Ishikawa (cell line): ENCODE results near the gene PANX3.

Experiments
- CEBPB ChIP-seq: IDR thresholded peaks from 2 replicates; pipeline ENCODE4 v1.6.1; 2012
- CREB1 ChIP-seq: IDR thresholded peaks from 2 replicates; pipeline ENCODE4 v1.6.1; 2012; ENCODE audit warnings: low read depth
- EGR1 ChIP-seq: IDR thresholded peaks from 2 replicates; pipeline ENCODE4 v1.6.1; 2012
- EP300 ChIP-seq: IDR thresholded peaks from 2 replicates; pipeline ENCODE4 v1.6.1; 2012; ENCODE audit warnings: borderline replicate concordance
- FOXM1 ChIP-seq: IDR thresholded peaks from 2 replicates; pipeline ENCODE4 v1.6.1; 2012; ENCODE audit warnings: low read depth, borderline replicate concordance
- MAX ChIP-seq: IDR thresholded peaks from 2 replicates; pipeline ENCODE4 v1.6.1; 2012
- NFIC ChIP-seq: IDR thresholded peaks from 2 replicates; pipeline ENCODE4 v1.6.1; 2012
- RAD21 ChIP-seq: IDR thresholded peaks from 2 replicates; pipeline ENCODE4 v1.6.1; 2012; ENCODE audit warnings: low read depth
- REST ChIP-seq: IDR thresholded peaks from 2 replicates; pipeline ENCODE4 v1.6.1; 2012; ENCODE audit warnings: low read depth, mild to moderate bottlenecking
- TAF1 ChIP-seq: IDR thresholded peaks from 2 replicates; pipeline ENCODE4 v1.6.1; 2012; ENCODE audit warnings: low read depth, mild to moderate bottlenecking
- TCF12 ChIP-seq: IDR thresholded peaks from 2 replicates; pipeline ENCODE4 v1.6.1; 2012; ENCODE audit warnings: low read depth
- TEAD4 ChIP-seq: IDR thresholded peaks from 2 replicates; pipeline ENCODE4 v1.6.1; 2012
- USF1 ChIP-seq: IDR thresholded peaks from 2 replicates; pipeline ENCODE4 v1.6.1; 2012
- YY1 ChIP-seq: IDR thresholded peaks from 2 replicates; pipeline ENCODE4 v1.6.1; 2012; ENCODE audit warnings: low read depth
- ZBTB7A ChIP-seq: IDR thresholded peaks from 2 replicates; pipeline ENCODE4 v1.6.1; 2012; ENCODE audit warnings: low read depth

The PANX3 gene

GRCh38 chr11:124646148-124646547, 34.9 kb downstream of the PANX3 start:
- TF ChIP-seq RAD21, result no peak
- no peak for TF ChIP-seq NFIC
- no peak for TF ChIP-seq FOXM1
- TF ChIP-seq ZBTB7A, result no peak

GRCh38 chr11:124648610-124649009, 37.4 kb downstream of the PANX3 start:
- TF ChIP-seq EGR1 (no peak), RAD21 (no peak), TCF12 (no peak), REST (no peak), NFIC (no peak), TEAD4 (no peak), FOXM1 (no peak), ZBTB7A (no peak), YY1 (no peak), USF1 (no peak), EP300 (no peak), CEBPB (no peak), TAF1 (no peak), MAX (no peak), CREB1 (no peak)

GRCh38 chr11:124656774-124657630, 45.8 kb downstream of the PANX3 start:
- no peak for TF ChIP-seq TEAD4
- TF ChIP-seq REST, result no peak
- TF ChIP-seq MAX, result no peak
- no peak for TF ChIP-seq CEBPB
- TF ChIP-seq FOXM1, result no peak
- no peak for TF ChIP-seq CREB1
- no peak for TF ChIP-seq USF1
- TF ChIP-seq EGR1, result no peak
- no peak for TF ChIP-seq NFIC
- no peak for TF ChIP-seq ZBTB7A
- TF ChIP-seq YY1, result no peak
- no peak for TF ChIP-seq EP300
- TF ChIP-seq TCF12, result no peak
- no peak for TF ChIP-seq RAD21
- TF ChIP-seq TAF1, result no peak

GRCh38 chr11:124657904-124658303, 46.7 kb downstream of the PANX3 start:
- TF ChIP-seq NFIC (no peak), TCF12 (no peak)

GRCh38 chr11:124658501-124658900, 47.3 kb downstream of the PANX3 start:
- TF ChIP-seq TCF12, result no peak
- no peak for TF ChIP-seq USF1
- TF ChIP-seq EP300, result no peak
- no peak for TF ChIP-seq FOXM1
- TF ChIP-seq REST, result no peak
- no peak for TF ChIP-seq RAD21
- no peak for TF ChIP-seq YY1
- no peak for TF ChIP-seq CREB1
- no peak for TF ChIP-seq MAX
- TF ChIP-seq TEAD4, result no peak
- TF ChIP-seq EGR1, result no peak
- no peak for TF ChIP-seq ZBTB7A
- TF ChIP-seq CEBPB, result no peak
- TF ChIP-seq NFIC, result no peak
- TF ChIP-seq TAF1, result no peak
